ENCODE results near the gene GGT5.

GGT5 gene

GRCh38 chr22:24181088-24181995, 63.5 kb downstream of the GGT5 start, which contains the start of gene SUSD2:
SUSD2 (plus strand) TSS chr22:24181487; CDS start chr22:24181520, 33 bp downstream.
- no peak for DNase-seq

GRCh38 chr22:24180316-24181087, 64.4 kb downstream of the GGT5 start:
- no peak for DNase-seq

- DNase-seq, result no peak
Observed at GRCh38 chr22:24179478-24180210, 65.2 kb downstream of the GGT5 start.

GRCh38 chr22:24178502-24179440, 66.1 kb downstream of the GGT5 start:
- no peak for DNase-seq

DNA sequence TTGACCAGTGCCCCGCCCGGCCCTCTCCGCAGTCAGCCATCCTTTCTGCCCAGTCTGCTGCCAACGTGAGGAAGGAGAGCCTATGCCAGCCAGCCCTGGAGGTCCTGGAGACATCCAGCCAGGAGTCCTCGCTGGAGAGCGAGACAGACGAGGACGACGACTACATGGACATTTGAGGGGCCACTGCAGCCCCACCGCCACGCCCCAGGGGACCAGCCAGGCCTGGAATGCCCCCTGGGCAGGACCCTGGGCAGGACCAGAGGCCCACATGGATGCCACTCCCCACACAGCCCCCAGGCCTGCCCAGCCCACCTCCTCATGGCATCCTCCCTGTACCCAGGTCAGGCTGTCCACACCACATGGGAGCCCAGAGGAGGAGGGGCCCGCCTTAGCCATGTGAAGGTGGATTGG, 66.9 kb downstream of the GGT5 start:
- DNase-seq, result no peak

GRCh38 chr22:24177456-24177855, 67.4 kb downstream of the GGT5 start:
- no peak for DNase-seq

DNA sequence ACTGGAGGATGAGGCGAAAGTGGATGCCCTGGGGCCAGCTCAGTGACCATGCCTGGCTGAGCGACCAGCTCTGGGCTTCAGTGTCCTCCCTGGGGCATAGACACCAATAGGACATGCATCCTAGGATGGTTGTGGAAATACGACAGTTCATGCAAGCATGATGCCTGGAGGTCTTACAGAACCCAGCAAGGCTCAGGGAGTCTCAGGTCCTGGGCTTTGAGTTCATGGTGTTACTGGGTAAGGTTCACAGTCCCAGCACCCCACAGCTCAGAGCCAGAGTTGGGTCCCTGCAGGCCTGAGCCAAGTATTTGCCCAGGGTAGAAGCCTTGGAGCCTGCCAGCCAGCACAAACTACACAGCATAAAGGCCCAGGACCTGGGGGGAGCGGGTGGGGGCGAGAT, 67.8 kb downstream of the GGT5 start:
- no peak for DNase-seq

DNA sequence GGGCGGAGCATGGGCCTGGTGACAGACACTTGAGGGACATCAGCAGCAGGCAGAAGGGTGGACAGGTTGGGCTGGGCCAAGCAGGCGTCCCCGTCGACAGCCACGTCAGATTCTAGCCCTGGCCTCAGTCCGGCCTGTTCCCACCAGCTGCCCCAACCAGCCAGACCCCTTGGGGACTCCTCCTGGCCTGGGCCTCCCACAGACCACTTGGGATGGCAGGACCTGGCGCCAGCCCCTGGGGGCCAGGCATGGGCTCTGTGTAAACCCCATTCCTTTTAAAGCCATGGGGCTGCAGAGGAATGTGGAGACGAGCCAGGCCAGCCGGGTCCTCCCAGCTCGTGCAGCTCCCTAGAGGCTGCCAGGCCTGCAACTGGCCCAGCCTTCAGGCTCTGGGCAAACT, 68.3 kb downstream of the GGT5 start:
- no peak for DNase-seq

DNA sequence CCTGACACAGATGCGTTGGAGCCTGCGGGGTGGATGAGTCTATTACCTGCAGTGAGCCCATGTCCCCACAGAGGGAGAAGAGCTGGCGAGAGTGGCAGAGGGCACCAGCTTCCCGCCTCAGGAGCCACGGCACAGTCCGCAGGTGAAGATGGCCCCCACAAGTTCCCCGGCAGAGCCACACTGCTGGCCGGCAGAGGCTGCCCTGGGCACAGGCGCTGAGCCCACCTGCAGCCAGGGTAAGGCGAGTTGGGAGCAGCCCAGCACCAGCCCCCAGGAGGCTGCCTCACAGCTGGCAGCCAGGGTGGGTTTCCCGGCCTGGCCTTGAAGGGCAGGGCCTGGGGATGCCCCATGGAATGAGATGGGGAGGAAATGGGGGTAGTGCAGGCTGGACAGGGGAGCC, 68.8 kb downstream of the GGT5 start:
- no peak for DNase-seq

DNA sequence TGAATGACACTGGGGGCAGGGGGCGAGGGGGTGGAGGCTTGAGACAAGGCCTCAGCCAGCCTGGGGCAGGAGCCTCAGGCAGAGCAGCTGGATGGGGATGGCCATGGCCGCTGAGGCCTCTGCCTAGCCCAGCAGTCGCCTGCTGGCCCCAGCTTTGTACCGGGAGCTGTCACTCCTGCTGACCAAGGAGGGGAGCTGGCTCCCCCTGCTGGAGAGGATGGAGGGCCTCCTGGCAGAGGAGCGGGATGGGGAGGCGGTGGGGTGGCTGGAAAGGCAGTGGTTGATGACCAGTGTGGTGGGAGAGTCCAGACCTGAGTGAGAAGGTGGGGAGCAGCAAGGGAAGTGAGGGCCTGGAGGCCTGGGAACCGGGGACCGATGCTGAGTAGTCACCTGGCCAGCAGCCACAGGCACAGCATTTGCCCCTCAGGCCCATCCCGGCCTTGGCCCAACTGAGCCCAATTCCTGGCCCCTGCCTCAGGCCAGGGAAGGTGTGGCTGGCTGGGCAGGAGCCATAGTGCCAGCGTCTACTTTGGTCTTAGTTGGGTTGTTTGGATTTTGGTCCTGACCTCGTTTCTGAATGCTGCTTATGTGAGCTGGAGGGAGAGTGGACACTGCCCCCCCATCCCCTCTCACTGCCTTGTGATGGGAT, 69.6 kb downstream of the GGT5 start:
- DNase-seq, result peak; percentile 82

- DNase-seq, result no peak
Observed at GRCh38 chr22:24171822-24172221, 73.1 kb downstream of the GGT5 start.

DNA sequence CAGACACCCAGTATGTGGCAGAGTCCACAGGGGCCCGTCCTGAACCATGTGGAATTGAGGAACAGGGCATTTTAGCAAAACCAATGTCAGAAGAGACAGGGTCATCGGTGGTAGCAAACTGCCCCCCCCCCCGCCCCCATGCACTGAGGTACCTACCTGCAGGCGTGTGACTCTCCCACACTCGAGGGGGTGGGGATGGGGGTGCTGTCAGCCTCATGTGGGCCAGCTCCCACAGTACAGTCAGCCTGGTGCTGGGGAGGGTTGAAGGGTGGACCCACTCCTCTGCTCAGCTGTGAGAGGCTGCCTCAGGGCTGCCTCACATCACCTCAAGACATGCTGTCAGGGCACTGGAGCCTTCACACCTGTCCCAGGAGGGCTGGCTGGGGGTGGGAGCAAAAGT, 74.2 kb downstream of the GGT5 start:
- no peak for DNase-seq

- no peak for DNase-seq
Observed at GRCh38 chr22:24170188-24170587, 74.7 kb downstream of the GGT5 start.

Data from right hindlimb (tissue), 1 donor.